ENCODE results near the gene MEI1. TPM values are rescaled to one million over a fixed set of nuclear protein-coding genes. Genes with fewer than 3 reads are reported as not detected.
"Not testable (repeated sequence)": the region's sequence is repeated elsewhere in the genome, so short reads cannot be mapped to it uniquely, and the experiment has no call there.

MEI1 gene
- total and polyA plus RNA-seq, 4 donors, result 0.33 to 1.3 (median 0.72) TPM

GRCh38 chr22:41732096-41732772, 32.9 kb downstream of the MEI1 start:
- H3K9ac ChIP-seq (ENCODE audit: low read depth in 1 of 2, low read length in 2 of 2), result no peak overlapping the region
- no peaks in the 10 kb centered on the region for H3K27me3 ChIP-seq (ENCODE audit: control insufficient read depth in 4 of 4, insufficient read depth in 4 of 4, low read length in 3 of 4)
- H3K4me3 ChIP-seq (ENCODE audit: low read depth in 1 of 3, low read length in 3 of 3), result no peak overlapping the region
- no peaks in the 10 kb centered on the region for H3K36me3 ChIP-seq (ENCODE audit: control insufficient read depth in 4 of 4, insufficient read depth in 3 of 4, low read depth in 1 of 4, low read length in 3 of 4)
- WGBS, result 94% methylated on average over 7 of the region's 7 CpGs
- no peak for DNase-seq (ENCODE audit: low spot score)
- H3K9me3 ChIP-seq (ENCODE audit: control insufficient read depth in 4 of 4, low read length in 3 of 4), result no peaks in the 10 kb centered on the region
- H3K27ac ChIP-seq (ENCODE audit: low read depth in 1 of 2, low read length in 2 of 2), result no peak overlapping the region
- H3K4me1 ChIP-seq (ENCODE audit: control insufficient read depth in 4 of 4, insufficient read depth in 4 of 4, low read length in 3 of 4), result no peaks in the 10 kb centered on the region
- TF ChIP-seq JUND (IDR thresholded peaks at IDR 0.05) (no peak), RXRA (IDR thresholded peaks at IDR 0.05) (no peak), YY1 (IDR thresholded peaks at IDR 0.05) (no peak), ATF3 (IDR thresholded peaks at IDR 0.05) (no peak), FOXA2 (IDR thresholded peaks at IDR 0.05) (no peak), ZBTB33 (IDR thresholded peaks at IDR 0.05) (no peak), GABPA (IDR thresholded peaks at IDR 0.05 in 1 of 2, conservative IDR thresholded peaks at IDR 0.05 in 1 of 2) (no peak), HNF4G (IDR thresholded peaks at IDR 0.05) (no peak), FOXA1 (IDR thresholded peaks at IDR 0.05) (no peak), TAF1 (conservative IDR thresholded peaks at IDR 0.05) (no peak), REST (IDR thresholded peaks at IDR 0.05) (no peak), CTCF (IDR thresholded peaks at IDR 0.05; ENCODE audit: low read depth, low read length, missing input control) (no peak)

GRCh38 chr22:41733241-41733640, 33.9 kb downstream of the MEI1 start:
- H3K27me3 ChIP-seq (ENCODE audit: control insufficient read depth in 4 of 4, insufficient read depth in 4 of 4, low read length in 3 of 4); H3K4me1 ChIP-seq (ENCODE audit: control insufficient read depth in 4 of 4, insufficient read depth in 4 of 4, low read length in 3 of 4); H3K9ac ChIP-seq (ENCODE audit: low read depth in 1 of 2, low read length in 2 of 2); DNase-seq (ENCODE audit: low spot score); H3K27ac ChIP-seq (ENCODE audit: low read depth in 1 of 2, low read length in 2 of 2); H3K9me3 ChIP-seq (ENCODE audit: control insufficient read depth in 4 of 4, low read length in 3 of 4); H3K36me3 ChIP-seq (ENCODE audit: control insufficient read depth in 4 of 4, insufficient read depth in 3 of 4, low read depth in 1 of 4, low read length in 3 of 4); H3K4me3 ChIP-seq (ENCODE audit: low read depth in 1 of 3, low read length in 3 of 3): not testable (repeated sequence)
- 80% methylated on average over 4 of the region's 4 CpGs for WGBS

Data from liver (tissue), 9 donors.